M059J (cell line): Measurements from ENCODE around the gene WDR46. TPM values are rescaled to one million over a fixed set of nuclear protein-coding genes. Genes with fewer than 3 reads are reported as not detected.
"Not testable (repeated sequence)": the region's sequence is repeated elsewhere in the genome, so short reads cannot be mapped to it uniquely, and the experiment has no call there.

Experiments
- DNase-seq: peaks from one replicate; pipeline ENCODE4 v3.0.0-alpha.2; 2012; ENCODE audit warnings: low read depth
- total RNA-seq: library from RNA; depleted of rRNA; stranded (reverse); fragments of >200 nt; shearing (Covaris generic); gene quantifications from 2 replicates; pipeline ENCODE4 v1.2.3, GENCODE V29; 2014

Gene WDR46
- total RNA-seq, 1 experiment from 2014 or later = 151 TPM

GRCh38 chr6:33271117-33271467 is 17.9 kb downstream of the WDR46 start:
- peak; percentile 33 for DNase-seq

- no peak for DNase-seq
Measured at GRCh38 chr6:33264015-33264414, 25.0 kb downstream of the WDR46 start.

- not testable (repeated sequence) for DNase-seq
Measured at GRCh38 chr6:33262490-33262889, 26.5 kb downstream of the WDR46 start.

GRCh38 chr6:33259032-33259431 is 30.0 kb downstream of the WDR46 start:
- DNase-seq = peak; percentile 34

DNA sequence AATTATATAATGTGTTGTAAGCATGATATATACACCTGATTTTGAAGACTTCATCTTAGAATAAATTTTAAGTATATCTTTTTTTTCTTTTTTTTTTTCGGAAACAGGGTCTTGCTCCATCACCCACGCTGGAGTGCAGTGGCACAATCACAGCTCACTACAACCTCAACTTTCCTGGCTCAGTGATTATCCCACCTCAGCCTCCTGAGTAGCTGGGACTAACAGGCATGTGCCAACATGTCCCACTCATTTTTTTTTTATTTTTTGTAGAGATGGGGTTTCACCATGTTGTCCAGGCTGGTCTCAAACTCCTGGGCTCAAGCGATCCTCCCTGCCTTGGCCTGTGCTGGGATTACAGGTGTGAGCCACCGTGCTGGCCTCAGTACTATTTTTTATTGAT is 34.4 kb downstream of the WDR46 start:
- no peak for DNase-seq

DNA sequence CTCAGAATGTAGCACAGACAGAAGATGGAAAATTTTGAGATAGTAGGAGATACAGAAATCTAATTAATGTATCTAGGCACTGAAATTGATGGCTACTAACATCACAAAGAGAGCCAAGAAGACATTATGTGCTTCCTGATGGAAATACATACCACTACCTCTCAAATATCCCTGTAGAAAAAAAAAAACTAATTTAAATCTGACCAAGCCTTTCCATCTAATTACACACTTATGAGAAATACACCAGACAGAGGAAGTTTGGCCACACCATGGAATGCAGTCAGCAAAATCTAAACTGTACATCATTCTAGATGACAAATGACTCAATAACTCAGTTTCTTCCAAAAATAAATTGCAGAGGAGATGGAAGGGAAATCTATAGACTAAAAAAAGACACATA is 36.3 kb downstream of the WDR46 start:
- peak; percentile 60 for DNase-seq

GRCh38 chr6:33251395-33252012 is 37.5 kb downstream of the WDR46 start:
- peak; percentile 74 for DNase-seq

DNA sequence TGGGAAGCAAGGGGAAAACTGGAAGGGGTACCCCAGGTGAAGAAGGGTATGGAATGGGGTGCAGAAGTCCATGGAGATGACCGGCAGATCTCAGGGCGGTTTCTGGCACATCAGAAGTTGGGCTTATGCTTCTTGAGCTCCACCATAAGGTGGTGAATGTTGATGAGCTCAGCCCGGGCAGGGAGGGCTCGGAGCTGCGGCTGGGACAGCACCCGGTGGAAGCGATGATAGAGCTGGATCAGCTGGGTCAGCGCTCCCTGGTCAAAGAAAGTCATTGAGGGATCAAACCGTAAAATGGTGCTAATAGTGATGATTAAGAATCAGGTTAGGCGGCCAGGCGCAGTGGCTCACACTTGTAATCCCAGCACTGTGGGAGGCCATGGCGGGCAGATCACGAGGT is 38.3 kb downstream of the WDR46 start:
- no peak for DNase-seq

- peak; percentile 99 for DNase-seq
Measured at GRCh38 chr6:33249732-33250630, 39.1 kb downstream of the WDR46 start.

- peak; percentile 100 for DNase-seq
Measured at GRCh38 chr6:33248932-33249731, 39.9 kb downstream of the WDR46 start.

DNA sequence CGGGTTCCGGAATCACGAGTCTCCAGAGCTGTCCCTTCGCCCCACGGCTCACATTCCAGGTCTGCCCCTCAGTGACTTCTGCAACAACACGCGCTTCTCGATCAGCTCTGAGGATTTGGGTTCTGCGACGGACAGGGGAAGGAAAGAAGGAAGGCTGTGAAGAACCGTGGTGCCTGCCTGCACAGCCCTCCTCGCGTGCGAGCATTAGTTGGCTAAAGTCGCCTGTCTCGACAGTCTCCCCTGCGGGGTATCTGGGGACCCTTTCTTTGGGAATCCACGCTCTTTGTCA is 40.5 kb downstream of the WDR46 start:
- peak; percentile 80 for DNase-seq

DNA sequence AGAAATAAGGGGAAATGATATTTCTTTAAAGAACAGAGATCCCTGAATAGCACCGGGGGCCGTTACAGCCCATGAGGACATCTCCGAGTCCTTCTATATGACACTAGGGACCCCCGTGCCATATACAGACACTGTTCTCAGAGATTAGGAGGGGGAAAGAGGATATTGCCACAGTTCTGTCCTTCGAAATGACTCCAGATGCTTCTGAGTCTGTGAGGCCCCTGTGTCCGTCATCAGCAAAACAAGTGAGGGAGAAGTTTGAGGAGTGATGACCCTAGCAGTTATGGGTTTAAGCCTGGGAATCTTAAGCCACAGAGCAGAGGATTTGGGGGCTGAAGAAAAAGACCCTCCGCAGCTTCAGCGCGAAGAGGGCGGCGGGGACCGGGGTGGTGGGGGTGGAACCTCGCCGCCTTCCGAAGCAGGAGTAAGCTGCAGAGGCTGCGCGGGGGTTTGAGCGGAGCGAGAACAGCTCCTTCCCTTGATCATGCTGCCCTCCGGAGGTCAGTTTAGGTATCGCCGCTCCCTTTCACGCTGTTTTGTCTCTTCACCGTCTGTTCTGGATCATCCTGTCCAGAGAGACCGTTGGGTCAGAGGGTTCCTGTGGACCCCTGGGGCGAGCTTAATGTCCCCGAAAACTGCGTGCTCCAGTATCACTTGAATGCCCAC is 40.9 kb downstream of the WDR46 start:
- DNase-seq = peak; percentile 91

- no peak for DNase-seq
Measured at GRCh38 chr6:33243476-33243875, 45.6 kb downstream of the WDR46 start.

GRCh38 chr6:33241968-33242367 is 47.1 kb downstream of the WDR46 start:
- no peak for DNase-seq

DNA sequence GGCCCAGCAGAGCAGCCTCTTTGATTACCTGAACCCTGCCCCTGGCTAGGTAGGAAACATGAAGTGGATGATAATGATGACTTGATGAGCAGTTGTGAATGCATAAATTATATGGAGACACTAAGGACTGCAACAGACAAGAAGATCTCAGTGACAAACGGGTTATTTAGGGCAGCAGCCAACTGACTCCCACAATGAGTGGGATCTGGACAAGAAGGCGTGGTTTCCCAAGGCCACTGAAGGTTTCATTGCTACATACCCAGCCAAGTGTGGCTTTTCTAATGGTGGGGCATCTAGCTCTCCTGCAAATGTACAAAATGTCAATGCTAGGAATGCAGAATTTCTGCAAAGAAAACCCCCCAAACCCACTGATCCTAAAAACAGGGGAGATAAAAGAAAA is 51.3 kb downstream of the WDR46 start:
- no peak for DNase-seq

GRCh38 chr6:33236852-33237251 is 52.2 kb downstream of the WDR46 start:
- DNase-seq = no peak

GRCh38 chr6:33236328-33236727 is 52.7 kb downstream of the WDR46 start:
- DNase-seq = no peak

DNA sequence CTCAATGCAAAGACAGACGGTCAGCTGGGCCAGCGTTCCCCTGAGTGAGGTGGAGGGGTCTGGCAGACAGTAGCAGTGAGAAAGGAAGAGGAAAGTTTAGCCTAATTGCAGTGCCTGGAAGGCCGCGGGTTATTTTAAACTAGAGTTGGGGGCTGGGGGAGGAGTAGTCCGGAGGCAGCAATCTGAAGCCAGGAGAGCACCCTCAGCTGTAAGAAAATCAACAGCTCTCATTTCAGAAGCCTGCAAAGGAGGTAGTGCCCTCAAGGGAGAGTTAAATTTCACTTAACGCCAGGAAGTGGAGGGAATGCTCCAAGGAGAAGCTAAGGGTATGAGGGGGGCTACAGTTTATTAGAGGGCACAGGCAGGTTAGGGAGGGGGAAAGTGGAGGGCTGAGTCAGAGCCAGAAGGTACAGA is 53.8 kb downstream of the WDR46 start:
- DNase-seq = no peak
